Fibroblast of lung (primary cell): ENCODE measurements around the gene FSTL1. TPM values are rescaled to one million over a fixed set of nuclear protein-coding genes. Genes with fewer than 3 reads are reported as not detected.

Source experiments
- DNase-seq, 2 donors: peaks; one replicate each; pipeline versions ENCODE4 v3.0.0 to v3.0.0-alpha.2; 2010; ENCODE audit warnings: low read depth in 2 of 2
- H2AFZ ChIP-seq: 2 replicates; pipeline ENCODE4 v1.5.1; 2012; ENCODE audit warnings: low read length, control low read depth, inconsistent platforms
- H3K27ac ChIP-seq: 2 replicates; pipeline ENCODE4 v1.5.1; 2011; ENCODE audit warnings: low read length, control low read depth; ENCODE audit not compliant: insufficient read depth
- H3K27me3 ChIP-seq: 2 replicates; pipeline ENCODE4 v1.5.1; 2011; ENCODE audit warnings: mild to moderate bottlenecking, low read length; ENCODE audit not compliant: control insufficient read depth, insufficient read depth
- H3K36me3 ChIP-seq: 2 replicates; pipeline ENCODE4 v1.5.1; 2011; ENCODE audit warnings: low read length; ENCODE audit not compliant: control insufficient read depth, insufficient read depth
- H3K4me1 ChIP-seq: 2 replicates; pipeline ENCODE4 v1.5.1; 2011; ENCODE audit warnings: low read length; ENCODE audit not compliant: control insufficient read depth, insufficient read depth; ENCODE audit errors: extremely low read depth
- H3K4me2 ChIP-seq: 2 replicates; pipeline ENCODE4 v1.5.1; 2011; ENCODE audit warnings: low read length, control low read depth; ENCODE audit not compliant: insufficient read depth; ENCODE audit errors: extremely low read depth
- H3K4me3 ChIP-seq, 4 experiments: fragments of 200-600 bp in 1 of 4; sonication (generic) in 1 of 4; replicated peaks in 1 of 4; 2 replicates each; pipeline ENCODE4 v1.5.1; 2011 to 2016; ENCODE audit warnings: low read length in 4 of 4, low read depth in 3 of 4, mild to moderate bottlenecking in 3 of 4, control low read depth in 2 of 4, inconsistent platforms in 1 of 4, mixed read lengths in 1 of 4; ENCODE audit not compliant: insufficient read depth in 1 of 4; ENCODE audit errors: control extremely low read depth in 1 of 4
- H3K79me2 ChIP-seq: 2 replicates; pipeline ENCODE4 v1.5.1; 2012; ENCODE audit warnings: mild to moderate bottlenecking, low read length, inconsistent platforms; ENCODE audit not compliant: control insufficient read depth, insufficient read depth
- H3K9ac ChIP-seq: 2 replicates; pipeline ENCODE4 v1.5.1; 2011; ENCODE audit warnings: mild to moderate bottlenecking, low read length, control low read depth; ENCODE audit not compliant: insufficient read depth
- H3K9me3 ChIP-seq: 2 replicates; pipeline ENCODE4 v1.5.1; 2012; ENCODE audit warnings: low read depth, low read length; ENCODE audit not compliant: control insufficient read depth, insufficient read depth
- H4K20me1 ChIP-seq: 2 replicates; pipeline ENCODE4 v1.5.1; 2011; ENCODE audit warnings: low read length; ENCODE audit not compliant: control insufficient read depth, insufficient read depth; ENCODE audit errors: extremely low read depth
- EZH2 ChIP-seq: IDR thresholded peaks from 2 replicates; pipeline ENCODE4 v1.5.1; 2012; ENCODE audit warnings: low read length, control low read depth, mild to moderate bottlenecking; ENCODE audit errors: missing control alignments
- polyA plus RNA-seq, 2 donors: library from polyadenylated mRNA; depleted of rRNA in 1 of 2; stranded (reverse) in 1 of 2; unstranded in 1 of 2; fragments of >200 nt; gene quantifications; 2 replicates each; pipeline ENCODE4 v1.2.1, GENCODE V29; 2011 to 2012; ENCODE audit warnings: missing spikeins in 1 of 2
- total RNA-seq: library from RNA; depleted of rRNA; stranded (reverse); fragments of >200 nt; gene quantifications from 2 replicates; pipeline ENCODE4 v1.2.1, GENCODE V29; 2014
- TF ChIP-seq, protein P1 (sequence below), 2 donors: IDR thresholded peaks in 1 of 2; conservative IDR thresholded peaks in 1 of 2; 1 replicate in 1 of 2; 2 replicates in 1 of 2; pipeline ENCODE4 v1.5.1; 2011 to 2012; ENCODE audit warnings: low read length in 2 of 2, control low read depth in 1 of 2, inconsistent platforms in 1 of 2, low read depth in 1 of 2, mild to moderate bottlenecking in 1 of 2

FSTL1 gene
- total and polyA plus RNA-seq, 2 donors (not counting 1 experiment from before 2014, with no cell fraction given), result 309 to 1,500 TPM

- TF ChIP-seq, protein P1, sequence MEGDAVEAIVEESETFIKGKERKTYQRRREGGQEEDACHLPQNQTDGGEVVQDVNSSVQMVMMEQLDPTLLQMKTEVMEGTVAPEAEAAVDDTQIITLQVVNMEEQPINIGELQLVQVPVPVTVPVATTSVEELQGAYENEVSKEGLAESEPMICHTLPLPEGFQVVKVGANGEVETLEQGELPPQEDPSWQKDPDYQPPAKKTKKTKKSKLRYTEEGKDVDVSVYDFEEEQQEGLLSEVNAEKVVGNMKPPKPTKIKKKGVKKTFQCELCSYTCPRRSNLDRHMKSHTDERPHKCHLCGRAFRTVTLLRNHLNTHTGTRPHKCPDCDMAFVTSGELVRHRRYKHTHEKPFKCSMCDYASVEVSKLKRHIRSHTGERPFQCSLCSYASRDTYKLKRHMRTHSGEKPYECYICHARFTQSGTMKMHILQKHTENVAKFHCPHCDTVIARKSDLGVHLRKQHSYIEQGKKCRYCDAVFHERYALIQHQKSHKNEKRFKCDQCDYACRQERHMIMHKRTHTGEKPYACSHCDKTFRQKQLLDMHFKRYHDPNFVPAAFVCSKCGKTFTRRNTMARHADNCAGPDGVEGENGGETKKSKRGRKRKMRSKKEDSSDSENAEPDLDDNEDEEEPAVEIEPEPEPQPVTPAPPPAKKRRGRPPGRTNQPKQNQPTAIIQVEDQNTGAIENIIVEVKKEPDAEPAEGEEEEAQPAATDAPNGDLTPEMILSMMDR (conservative IDR thresholded peaks at IDR 0.05 in 1 of 2, IDR thresholded peaks at IDR 0.05 in 1 of 2; ENCODE audit: low read depth in 1 of 2, low read length in 2 of 2), result no peak
- TF ChIP-seq EZH2, result no peak
- Histone ChIP-seq H3K4me2 (no peak overlapping the region), H3K36me3 (no peaks in the 10 kb centered on the region), H3K27ac (no peak overlapping the region), H3K4me1 (no peaks in the 10 kb centered on the region), H3K9me3 (no peaks in the 10 kb centered on the region), H3K4me3 (no peak overlapping the region), H3K79me2 (no peaks in the 10 kb centered on the region), H2AFZ (no peak overlapping the region), H3K27me3 (no peaks in the 10 kb centered on the region), H4K20me1 (no peaks in the 10 kb centered on the region), H3K9ac (no peak overlapping the region)
- DNase-seq, result no peak
Measured at GRCh38 chr3:120460862-120461261, 10.1 kb upstream of the FSTL1 start.

DNA sequence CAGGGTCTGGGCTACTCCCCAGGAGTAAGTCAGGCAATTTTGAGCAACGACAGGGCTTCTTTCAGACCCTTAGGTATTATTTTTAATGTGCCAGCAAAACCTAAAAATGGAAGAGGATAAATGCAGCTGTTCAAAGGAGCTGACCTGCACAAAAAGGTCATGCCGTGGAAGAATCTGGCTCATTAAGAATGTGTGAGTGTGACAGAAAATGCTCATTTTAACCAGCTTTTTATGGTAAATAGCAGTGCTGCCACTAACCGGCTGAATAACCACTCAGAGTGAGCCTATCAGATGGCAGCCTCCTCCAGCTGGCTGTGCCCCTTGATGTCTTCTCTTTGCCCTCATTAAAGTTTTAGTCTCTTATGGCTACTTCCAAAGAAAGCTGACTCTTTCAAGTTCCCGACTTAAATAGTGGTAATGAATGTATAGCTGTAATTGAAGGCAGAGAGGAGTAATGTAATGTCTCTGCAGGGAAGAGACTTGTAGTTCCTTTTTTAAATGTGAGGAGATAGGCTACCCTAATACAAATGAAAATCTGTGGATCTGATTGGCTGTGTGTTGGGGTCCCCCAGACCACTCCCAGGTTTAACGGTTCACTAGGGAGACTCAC lies 9.5 kb upstream of the FSTL1 start:
- TF ChIP-seq, protein P1 (conservative IDR thresholded peaks at IDR 0.05 in 1 of 2, IDR thresholded peaks at IDR 0.05 in 1 of 2; ENCODE audit: low read depth in 1 of 2, low read length in 2 of 2), result no peak
- no peak for TF ChIP-seq EZH2
- no peaks in the 10 kb centered on the region for H3K27me3 ChIP-seq
- H3K4me1 ChIP-seq, result no peaks in the 10 kb centered on the region
- no peaks in the 10 kb centered on the region for H3K79me2 ChIP-seq
- no peak for DNase-seq
- no peak overlapping the region for H3K27ac ChIP-seq
- no peak overlapping the region for H3K9ac ChIP-seq
- H3K4me3 ChIP-seq, result no peak overlapping the region
- H3K9me3 ChIP-seq, result no peaks in the 10 kb centered on the region
- H2AFZ ChIP-seq, result no peak overlapping the region
- H4K20me1 ChIP-seq, result no peaks in the 10 kb centered on the region
- H3K4me2 ChIP-seq, result no peak overlapping the region
- H3K36me3 ChIP-seq, result no peaks in the 10 kb centered on the region

DNA sequence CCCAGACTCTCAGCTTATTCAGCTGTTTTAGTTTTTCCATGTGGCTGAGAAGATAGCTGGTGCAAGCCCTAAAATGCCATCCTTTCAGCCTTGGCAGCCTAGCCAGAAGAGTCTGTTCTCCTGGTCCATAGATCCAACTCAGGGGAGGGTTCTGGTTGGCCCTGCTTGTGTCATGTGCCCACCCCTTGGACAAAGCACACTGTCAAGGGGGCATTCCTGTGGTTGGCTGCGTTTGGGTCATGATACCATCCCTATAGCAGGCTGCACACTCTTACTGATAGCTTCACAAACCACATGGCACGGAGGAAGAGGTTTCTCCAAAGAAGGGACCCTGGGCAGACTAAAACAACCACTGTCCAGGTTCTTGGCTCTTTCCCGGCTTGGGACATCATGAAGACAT lies 8.4 kb upstream of the FSTL1 start:
- Histone ChIP-seq H3K36me3 (no peaks in the 10 kb centered on the region), H3K9me3 (no peaks in the 10 kb centered on the region), H3K4me3 (no peak overlapping the region), H3K27me3 (no peaks in the 10 kb centered on the region), H3K9ac (no peak overlapping the region), H2AFZ (no peak overlapping the region), H3K79me2 (no peaks in the 10 kb centered on the region), H3K4me1 (no peaks in the 10 kb centered on the region), H3K27ac (no peak overlapping the region), H4K20me1 (no peaks in the 10 kb centered on the region), H3K4me2 (no peak overlapping the region)
- no peak for DNase-seq
- TF ChIP-seq, protein P1 (conservative IDR thresholded peaks at IDR 0.05 in 1 of 2, IDR thresholded peaks at IDR 0.05 in 1 of 2; ENCODE audit: low read depth in 1 of 2, low read length in 2 of 2), result no peak
- no peak for TF ChIP-seq EZH2
